ENCODE data around the gene CCNO. TPM values are rescaled to one million over a fixed set of nuclear protein-coding genes. Genes with fewer than 3 reads are reported as not detected.

CCNO gene
- total and polyA plus RNA-seq, 2 experiments from 2014 or later: not detected

GRCh38 chr5:55236800-55237199 lies 3.4 kb upstream of the CCNO start (continued):
- TF ChIP-seq ZNF462 (CRISPR knock-in tag; IDR thresholded peaks at IDR 0.05) (no peak), ETS1 (IDR thresholded peaks at IDR 0.05) (no peak), CTCF (conservative IDR thresholded peaks at IDR 0.05; ENCODE audit: low read depth in 2 of 2) (no peak), REST (IDR thresholded peaks at IDR 0.05; ENCODE audit: unreplicated experiment) (no peak), EZH2 (IDR thresholded peaks at IDR 0.05; ENCODE audit: low read depth, unreplicated experiment) (no peak)
